ENCODE data around the gene CUBN.

Gene CUBN

GRCh38 chr10:16919121-16919982 is 210.3 kb downstream of the CUBN start:
- H3K4me1 ChIP-seq (ENCODE audit: control insufficient read depth, insufficient read depth, low read length), result no peaks in the 10 kb centered on the region
- no peaks in the 10 kb centered on the region for H3K9me3 ChIP-seq (ENCODE audit: control insufficient read depth, low read length)
- no peaks in the 10 kb centered on the region for H3K27me3 ChIP-seq (ENCODE audit: control insufficient read depth, insufficient read depth, low read length)
- H3K9ac ChIP-seq (ENCODE audit: low read length), result no peak overlapping the region
- H3K36me3 ChIP-seq (ENCODE audit: control insufficient read depth, insufficient read depth, low read length), result no peaks in the 10 kb centered on the region
- H3K4me3 ChIP-seq (ENCODE audit: low read length), result no peak overlapping the region

- H3K36me3 ChIP-seq (ENCODE audit: control insufficient read depth, insufficient read depth, low read length), result no peaks in the 10 kb centered on the region
- H3K9ac ChIP-seq (ENCODE audit: low read length), result no peak overlapping the region
- no peak overlapping the region for H3K4me3 ChIP-seq (ENCODE audit: low read length)
- no peaks in the 10 kb centered on the region for H3K27me3 ChIP-seq (ENCODE audit: control insufficient read depth, insufficient read depth, low read length)
- no peaks in the 10 kb centered on the region for H3K9me3 ChIP-seq (ENCODE audit: control insufficient read depth, low read length)
- no peaks in the 10 kb centered on the region for H3K4me1 ChIP-seq (ENCODE audit: control insufficient read depth, insufficient read depth, low read length)
Observed at GRCh38 chr10:16916496-16916895, 213.1 kb downstream of the CUBN start.

- Histone ChIP-seq H3K27me3 (ENCODE audit: control insufficient read depth, insufficient read depth, low read length) (no peaks in the 10 kb centered on the region), H3K4me3 (ENCODE audit: low read length) (no peak overlapping the region), H3K9me3 (ENCODE audit: control insufficient read depth, low read length) (no peaks in the 10 kb centered on the region), H3K36me3 (ENCODE audit: control insufficient read depth, insufficient read depth, low read length) (no peaks in the 10 kb centered on the region), H3K9ac (ENCODE audit: low read length) (no peak overlapping the region), H3K4me1 (ENCODE audit: control insufficient read depth, insufficient read depth, low read length) (no peaks in the 10 kb centered on the region)
Observed at GRCh38 chr10:16915300-16915699, 214.3 kb downstream of the CUBN start.

GRCh38 chr10:16913266-16913665 is 216.3 kb downstream of the CUBN start:
- Histone ChIP-seq H3K9ac (ENCODE audit: low read length) (no peak overlapping the region), H3K4me3 (ENCODE audit: low read length) (no peak overlapping the region), H3K9me3 (ENCODE audit: control insufficient read depth, low read length) (no peaks in the 10 kb centered on the region), H3K27me3 (ENCODE audit: control insufficient read depth, insufficient read depth, low read length) (no peaks in the 10 kb centered on the region), H3K4me1 (ENCODE audit: control insufficient read depth, insufficient read depth, low read length) (no peaks in the 10 kb centered on the region), H3K36me3 (ENCODE audit: control insufficient read depth, insufficient read depth, low read length) (no peaks in the 10 kb centered on the region)

- no peaks in the 10 kb centered on the region for H3K27me3 ChIP-seq (ENCODE audit: control insufficient read depth, insufficient read depth, low read length)
- H3K36me3 ChIP-seq (ENCODE audit: control insufficient read depth, insufficient read depth, low read length), result no peaks in the 10 kb centered on the region
- H3K9me3 ChIP-seq (ENCODE audit: control insufficient read depth, low read length), result no peaks in the 10 kb centered on the region
- H3K9ac ChIP-seq (ENCODE audit: low read length), result no peak overlapping the region
- H3K4me1 ChIP-seq (ENCODE audit: control insufficient read depth, insufficient read depth, low read length), result no peaks in the 10 kb centered on the region
- H3K4me3 ChIP-seq (ENCODE audit: low read length), result no peak overlapping the region
Observed at GRCh38 chr10:16910793-16911164, 218.8 kb downstream of the CUBN start.

GRCh38 chr10:16909961-16910792 is 219.4 kb downstream of the CUBN start:
- Histone ChIP-seq H3K27me3 (ENCODE audit: control insufficient read depth, insufficient read depth, low read length) (no peaks in the 10 kb centered on the region), H3K9ac (ENCODE audit: low read length) (no peak overlapping the region), H3K9me3 (ENCODE audit: control insufficient read depth, low read length) (no peaks in the 10 kb centered on the region), H3K4me1 (ENCODE audit: control insufficient read depth, insufficient read depth, low read length) (no peaks in the 10 kb centered on the region), H3K4me3 (ENCODE audit: low read length) (no peak overlapping the region), H3K36me3 (ENCODE audit: control insufficient read depth, insufficient read depth, low read length) (no peaks in the 10 kb centered on the region)

GRCh38 chr10:16909271-16909767 is 220.3 kb downstream of the CUBN start:
- H3K9ac ChIP-seq (ENCODE audit: low read length), result no peak overlapping the region
- H3K4me3 ChIP-seq (ENCODE audit: low read length), result no peak overlapping the region
- no peaks in the 10 kb centered on the region for H3K36me3 ChIP-seq (ENCODE audit: control insufficient read depth, insufficient read depth, low read length)
- no peaks in the 10 kb centered on the region for H3K27me3 ChIP-seq (ENCODE audit: control insufficient read depth, insufficient read depth, low read length)
- no peaks in the 10 kb centered on the region for H3K9me3 ChIP-seq (ENCODE audit: control insufficient read depth, low read length)
- H3K4me1 ChIP-seq (ENCODE audit: control insufficient read depth, insufficient read depth, low read length), result no peaks in the 10 kb centered on the region

- Histone ChIP-seq H3K9me3 (ENCODE audit: control insufficient read depth, low read length) (no peaks in the 10 kb centered on the region), H3K36me3 (ENCODE audit: control insufficient read depth, insufficient read depth, low read length) (no peaks in the 10 kb centered on the region), H3K4me1 (ENCODE audit: control insufficient read depth, insufficient read depth, low read length) (no peaks in the 10 kb centered on the region), H3K27me3 (ENCODE audit: control insufficient read depth, insufficient read depth, low read length) (no peaks in the 10 kb centered on the region), H3K4me3 (ENCODE audit: low read length) (no peak overlapping the region), H3K9ac (ENCODE audit: low read length) (no peak overlapping the region)
Observed at GRCh38 chr10:16907687-16908086, 221.9 kb downstream of the CUBN start.

- Histone ChIP-seq H3K4me1 (ENCODE audit: control insufficient read depth, insufficient read depth, low read length) (no peaks in the 10 kb centered on the region), H3K27me3 (ENCODE audit: control insufficient read depth, insufficient read depth, low read length) (no peaks in the 10 kb centered on the region), H3K36me3 (ENCODE audit: control insufficient read depth, insufficient read depth, low read length) (no peaks in the 10 kb centered on the region), H3K9ac (ENCODE audit: low read length) (no peak overlapping the region), H3K9me3 (ENCODE audit: control insufficient read depth, low read length) (no peaks in the 10 kb centered on the region), H3K4me3 (ENCODE audit: low read length) (no peak overlapping the region)
Observed at GRCh38 chr10:16905320-16905719, 224.3 kb downstream of the CUBN start.

- no peaks in the 10 kb centered on the region for H3K36me3 ChIP-seq (ENCODE audit: control insufficient read depth, insufficient read depth, low read length)
- H3K9me3 ChIP-seq (ENCODE audit: control insufficient read depth, low read length), result no peaks in the 10 kb centered on the region
- H3K9ac ChIP-seq (ENCODE audit: low read length), result no peak overlapping the region
- no peak overlapping the region for H3K4me3 ChIP-seq (ENCODE audit: low read length)
- H3K27me3 ChIP-seq (ENCODE audit: control insufficient read depth, insufficient read depth, low read length), result no peaks in the 10 kb centered on the region
- H3K4me1 ChIP-seq (ENCODE audit: control insufficient read depth, insufficient read depth, low read length), result no peaks in the 10 kb centered on the region
Observed at GRCh38 chr10:16904639-16905061, 225.0 kb downstream of the CUBN start.

- Histone ChIP-seq H3K36me3 (ENCODE audit: control insufficient read depth, insufficient read depth, low read length) (no peaks in the 10 kb centered on the region), H3K27me3 (ENCODE audit: control insufficient read depth, insufficient read depth, low read length) (no peaks in the 10 kb centered on the region), H3K9ac (ENCODE audit: low read length) (no peak overlapping the region), H3K9me3 (ENCODE audit: control insufficient read depth, low read length) (no peaks in the 10 kb centered on the region), H3K4me3 (ENCODE audit: low read length) (no peak overlapping the region), H3K4me1 (ENCODE audit: control insufficient read depth, insufficient read depth, low read length) (no peaks in the 10 kb centered on the region)
Observed at GRCh38 chr10:16904049-16904448, 225.6 kb downstream of the CUBN start.

- Histone ChIP-seq H3K4me3 (ENCODE audit: low read length) (no peak overlapping the region), H3K4me1 (ENCODE audit: control insufficient read depth, insufficient read depth, low read length) (no peaks in the 10 kb centered on the region), H3K9ac (ENCODE audit: low read length) (no peak overlapping the region), H3K9me3 (ENCODE audit: control insufficient read depth, low read length) (no peaks in the 10 kb centered on the region), H3K36me3 (ENCODE audit: control insufficient read depth, insufficient read depth, low read length) (no peaks in the 10 kb centered on the region), H3K27me3 (ENCODE audit: control insufficient read depth, insufficient read depth, low read length) (no peaks in the 10 kb centered on the region)
Observed at GRCh38 chr10:16902606-16903005, 227.0 kb downstream of the CUBN start.
